Measurements from ENCODE around the gene JAML. TPM values are rescaled to one million over a fixed set of nuclear protein-coding genes. Genes with fewer than 3 reads are reported as not detected.

Gene JAML
- total and polyA plus RNA-seq, 2 of the 13 experiments (the other 11 are each of a cell fraction or from before 2014, with no cell fraction given) = 2.0 to 3.3 TPM

DNA sequence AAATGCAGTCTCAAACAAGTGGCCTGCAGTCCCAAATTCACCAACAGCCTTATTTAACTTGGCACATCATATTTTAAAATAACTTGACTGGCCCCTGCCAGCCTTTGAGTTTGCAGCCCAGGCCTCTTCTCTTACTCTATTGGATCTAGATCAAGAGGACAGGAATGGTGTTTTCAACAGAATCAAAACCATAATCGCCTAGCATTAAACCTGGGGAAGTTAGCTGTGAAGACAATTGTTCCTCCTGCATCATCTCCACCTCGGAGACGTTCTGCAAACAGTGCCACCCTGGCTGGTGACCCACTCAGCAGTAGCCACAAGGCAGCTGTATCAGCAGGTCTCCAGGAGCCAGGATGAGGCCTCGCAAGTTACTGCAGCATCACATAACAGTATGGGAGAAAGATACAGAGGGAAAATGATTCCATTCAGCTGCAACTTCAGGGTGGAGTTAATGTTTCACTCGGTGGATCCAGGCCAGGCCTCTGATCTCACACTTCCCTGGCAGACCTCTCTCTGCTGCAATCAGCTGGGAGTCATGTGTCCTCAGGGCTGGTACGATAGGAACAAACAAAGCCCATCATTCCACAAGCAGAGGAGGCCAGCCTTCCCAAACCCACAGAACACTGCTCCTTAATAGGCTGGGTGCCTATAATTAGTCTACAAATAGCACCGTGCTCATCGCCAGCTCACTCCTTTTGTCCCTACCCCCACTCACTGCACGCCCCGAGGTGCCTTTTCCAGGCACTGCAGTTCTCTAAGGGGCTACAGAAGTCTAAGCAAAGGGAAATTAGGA, 29.8 kb downstream of the JAML start (continued):
- TF ChIP-seq, protein P1, sequence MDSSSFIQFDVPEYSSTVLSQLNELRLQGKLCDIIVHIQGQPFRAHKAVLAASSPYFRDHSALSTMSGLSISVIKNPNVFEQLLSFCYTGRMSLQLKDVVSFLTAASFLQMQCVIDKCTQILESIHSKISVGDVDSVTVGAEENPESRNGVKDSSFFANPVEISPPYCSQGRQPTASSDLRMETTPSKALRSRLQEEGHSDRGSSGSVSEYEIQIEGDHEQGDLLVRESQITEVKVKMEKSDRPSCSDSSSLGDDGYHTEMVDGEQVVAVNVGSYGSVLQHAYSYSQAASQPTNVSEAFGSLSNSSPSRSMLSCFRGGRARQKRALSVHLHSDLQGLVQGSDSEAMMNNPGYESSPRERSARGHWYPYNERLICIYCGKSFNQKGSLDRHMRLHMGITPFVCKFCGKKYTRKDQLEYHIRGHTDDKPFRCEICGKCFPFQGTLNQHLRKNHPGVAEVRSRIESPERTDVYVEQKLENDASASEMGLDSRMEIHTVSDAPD (CRISPR knock-in tag; IDR thresholded peaks at IDR 0.05) = no peak; the same call in 1 of the 2 replicates
- TF ChIP-seq TEAD2 (CRISPR knock-in tag; IDR thresholded peaks at IDR 0.05) (no peak), AGO2 (optimal IDR thresholded peaks at IDR 0.05; ENCODE audit: low read depth, low read length) (no peak), BORCS8-MEF2B (CRISPR knock-in tag; IDR thresholded peaks at IDR 0.05) (peak; percentile 40; the same call in 1 of the 2 replicates), ZNF644 (CRISPR knock-in tag; IDR thresholded peaks at IDR 0.05; ENCODE audit: low read depth) (no peak), TP53 (CRISPR knock-in tag; conservative IDR thresholded peaks at IDR 0.05) (no peak), HOXA5 (CRISPR knock-in tag; IDR thresholded peaks at IDR 0.05) (no peak), ETV6 (CRISPR knock-in tag; conservative IDR thresholded peaks at IDR 0.05) (no peak), ZNF749 (CRISPR knock-in tag; IDR thresholded peaks at IDR 0.05; ENCODE audit: borderline replicate concordance) (no peak; the same call in 1 of the 2 replicates), ZNF235 (CRISPR knock-in tag; IDR thresholded peaks at IDR 0.05; ENCODE audit: borderline replicate concordance) (no peak), ZNF703 (CRISPR knock-in tag; IDR thresholded peaks at IDR 0.05; ENCODE audit: borderline replicate concordance) (no peak), NBN (conservative IDR thresholded peaks at IDR 0.05) (no peak), ZNF207 (IDR thresholded peaks at IDR 0.05; ENCODE audit: borderline replicate concordance) (no peak), ZNF746 (CRISPR knock-in tag; IDR thresholded peaks at IDR 0.05) (peak; percentile 58), ZNF367 (CRISPR knock-in tag; IDR thresholded peaks at IDR 0.05; ENCODE audit: borderline replicate concordance) (no peak), PPARG (CRISPR knock-in tag; conservative IDR thresholded peaks at IDR 0.05) (peak; percentile 66), TGIF2 (CRISPR knock-in tag; IDR thresholded peaks at IDR 0.05) (0 out of 2 replicates have a peak, but pooled peaks have one; percentile 59), MEIS1 (CRISPR knock-in tag; IDR thresholded peaks at IDR 0.05; ENCODE audit: borderline replicate concordance) (no peak), SSRP1 (CRISPR knock-in tag; IDR thresholded peaks at IDR 0.05) (no peak), FOXC1 (CRISPR knock-in tag; IDR thresholded peaks at IDR 0.05; ENCODE audit: borderline replicate concordance) (no peak), RBM39 (IDR thresholded peaks at IDR 0.05; ENCODE audit: low read depth, low read length, poor library complexity, severe bottlenecking) (no peak)
- TF ChIP-seq, protein P2, sequence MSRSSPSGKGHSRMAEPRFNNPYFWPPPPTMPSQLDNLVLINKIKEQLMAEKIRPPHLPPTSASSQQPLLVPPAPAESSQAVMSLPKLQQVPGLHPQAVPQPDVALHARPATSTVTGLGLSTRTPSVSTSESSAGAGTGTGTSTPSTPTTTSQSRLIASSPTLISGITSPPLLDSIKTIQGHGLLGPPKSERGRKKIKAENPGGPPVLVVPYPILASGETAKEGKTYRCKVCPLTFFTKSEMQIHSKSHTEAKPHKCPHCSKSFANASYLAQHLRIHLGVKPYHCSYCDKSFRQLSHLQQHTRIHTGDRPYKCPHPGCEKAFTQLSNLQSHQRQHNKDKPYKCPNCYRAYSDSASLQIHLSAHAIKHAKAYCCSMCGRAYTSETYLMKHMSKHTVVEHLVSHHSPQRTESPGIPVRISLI (CRISPR knock-in tag; IDR thresholded peaks at IDR 0.05; ENCODE audit: borderline replicate concordance) = no peak; the same call in 1 of the 2 replicates
- TF ChIP-seq, protein P3, sequence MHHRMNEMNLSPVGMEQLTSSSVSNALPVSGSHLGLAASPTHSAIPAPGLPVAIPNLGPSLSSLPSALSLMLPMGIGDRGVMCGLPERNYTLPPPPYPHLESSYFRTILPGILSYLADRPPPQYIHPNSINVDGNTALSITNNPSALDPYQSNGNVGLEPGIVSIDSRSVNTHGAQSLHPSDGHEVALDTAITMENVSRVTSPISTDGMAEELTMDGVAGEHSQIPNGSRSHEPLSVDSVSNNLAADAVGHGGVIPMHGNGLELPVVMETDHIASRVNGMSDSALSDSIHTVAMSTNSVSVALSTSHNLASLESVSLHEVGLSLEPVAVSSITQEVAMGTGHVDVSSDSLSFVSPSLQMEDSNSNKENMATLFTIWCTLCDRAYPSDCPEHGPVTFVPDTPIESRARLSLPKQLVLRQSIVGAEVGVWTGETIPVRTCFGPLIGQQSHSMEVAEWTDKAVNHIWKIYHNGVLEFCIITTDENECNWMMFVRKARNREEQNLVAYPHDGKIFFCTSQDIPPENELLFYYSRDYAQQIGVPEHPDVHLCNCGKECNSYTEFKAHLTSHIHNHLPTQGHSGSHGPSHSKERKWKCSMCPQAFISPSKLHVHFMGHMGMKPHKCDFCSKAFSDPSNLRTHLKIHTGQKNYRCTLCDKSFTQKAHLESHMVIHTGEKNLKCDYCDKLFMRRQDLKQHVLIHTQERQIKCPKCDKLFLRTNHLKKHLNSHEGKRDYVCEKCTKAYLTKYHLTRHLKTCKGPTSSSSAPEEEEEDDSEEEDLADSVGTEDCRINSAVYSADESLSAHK (CRISPR knock-in tag; IDR thresholded peaks at IDR 0.05; ENCODE audit: borderline replicate concordance) = no peak
